WTC11 (cell line): Measurements from ENCODE around the gene BICD2.

Experiments
- CREM ChIP-seq: sonication (generic); formaldehyde crosslinking; IDR thresholded peaks from 2 replicates; pipeline ENCODE4 v1.8.1; 2022; ENCODE audit warnings: mild to moderate bottlenecking, missing genetic modification reagents, moderate library complexity
- CTCF ChIP-seq: fragments of 200-600 bp; IDR thresholded peaks from 2 replicates; pipeline ENCODE4 v1.8.0; 2022; ENCODE audit warnings: antibody characterized with exemption
- E2F5 ChIP-seq: sonication (generic); formaldehyde crosslinking; IDR thresholded peaks from 2 replicates; pipeline ENCODE4 v1.8.1; 2022; ENCODE audit warnings: mild to moderate bottlenecking, moderate library complexity, missing genetic modification reagents
- ESRRA ChIP-seq: sonication (generic); formaldehyde crosslinking; IDR thresholded peaks from 2 replicates; pipeline ENCODE4 v1.8.1; 2022; ENCODE audit warnings: mild to moderate bottlenecking, missing genetic modification reagents, borderline replicate concordance
- HMGXB4 ChIP-seq: sonication (generic); formaldehyde crosslinking; IDR thresholded peaks from 2 replicates; pipeline ENCODE4 v1.8.1; 2023; ENCODE audit warnings: mild to moderate bottlenecking, moderate library complexity, missing genetic modification reagents
- IRF1 ChIP-seq: sonication (generic); formaldehyde crosslinking; IDR thresholded peaks from 2 replicates; pipeline ENCODE4 v1.8.0; 2023; ENCODE audit warnings: missing genetic modification reagents
- MAX ChIP-seq: sonication (generic); formaldehyde crosslinking; IDR thresholded peaks from 2 replicates; pipeline ENCODE4 v1.8.0; 2022; ENCODE audit warnings: mild to moderate bottlenecking, missing genetic modification reagents
- MLX ChIP-seq: sonication (generic); formaldehyde crosslinking; IDR thresholded peaks from 2 replicates; pipeline ENCODE4 v1.8.1; 2023; ENCODE audit warnings: mild to moderate bottlenecking, missing genetic modification reagents, moderate library complexity
- STAT6 ChIP-seq: sonication (generic); formaldehyde crosslinking; conservative IDR thresholded peaks from 2 replicates; pipeline ENCODE4 v1.8.1; 2023; ENCODE audit warnings: mild to moderate bottlenecking, low read depth, missing genetic modification reagents, moderate library complexity
- TCF7 ChIP-seq: sonication (generic); formaldehyde crosslinking; IDR thresholded peaks from 2 replicates; pipeline ENCODE4 v1.8.0; 2022; ENCODE audit warnings: mild to moderate bottlenecking, low read depth, missing genetic modification reagents, moderate library complexity
- USF2 ChIP-seq: sonication (generic); formaldehyde crosslinking; IDR thresholded peaks from 2 replicates; pipeline ENCODE4 v1.8.1; 2023; ENCODE audit warnings: mild to moderate bottlenecking, missing genetic modification reagents, moderate library complexity
- ZBTB43 ChIP-seq: sonication (generic); formaldehyde crosslinking; IDR thresholded peaks from 2 replicates; pipeline ENCODE4 v1.8.1; 2023; ENCODE audit warnings: mild to moderate bottlenecking, missing genetic modification reagents
- ZNF423 ChIP-seq: fragments of 250-450 bp; sonication (Bioruptor Pico); IDR thresholded peaks from 2 replicates; pipeline ENCODE4 v2.1.2; 2022; ENCODE audit warnings: mild to moderate bottlenecking, moderate library complexity
- ZSCAN18 ChIP-seq: fragments of 250-450 bp; sonication (Bioruptor Pico); IDR thresholded peaks from 2 replicates; pipeline ENCODE4 v2.1.2; 2022; ENCODE audit warnings: mild to moderate bottlenecking, moderate library complexity

- no peak for TF ChIP-seq ZSCAN18 (CRISPR knock-in tag)
- no peak for TF ChIP-seq CTCF
- TF ChIP-seq USF2 (CRISPR knock-in tag): no peak
- TF ChIP-seq ZBTB43 (CRISPR knock-in tag): no peak
- TF ChIP-seq ZNF423 (CRISPR knock-in tag): no peak
- no peak for TF ChIP-seq ESRRA (CRISPR knock-in tag)
- TF ChIP-seq MAX: no peak
- no peak for TF ChIP-seq E2F5 (CRISPR knock-in tag)
- no peak for TF ChIP-seq STAT6 (CRISPR knock-in tag)
- TF ChIP-seq HMGXB4 (CRISPR knock-in tag): no peak
- TF ChIP-seq TCF7 (CRISPR knock-in tag): no peak
- TF ChIP-seq MLX (CRISPR knock-in tag): no peak
- no peak for TF ChIP-seq IRF1
- no peak for TF ChIP-seq CREM (CRISPR knock-in tag)
Observed at GRCh38 chr9:92671323-92671722, 93.3 kb downstream of the BICD2 start.
